AG04450 (cell line): ENCODE data around the gene CHCHD4. TPM values are rescaled to one million over a fixed set of nuclear protein-coding genes. Genes with fewer than 3 reads are reported as not detected.

Experiments
- CTCF ChIA-PET: fragments of 300-600, 350-600 bp; formaldehyde crosslinking; extraction: SDS; loops from one replicate; lab custom pipeline; 2022; ENCODE audit warnings: antibody characterized with exemption, inconsistent platforms; lab: Charles Lee
- POLR2A ChIA-PET: fragments of 350-600 bp; formaldehyde crosslinking; extraction: SDS; loops from one replicate; lab custom pipeline; 2021; ENCODE audit warnings: antibody characterized with exemption, inconsistent platforms; lab: Yijun Ruan, JAX
- DNase-seq: peaks from one replicate; pipeline ENCODE4 v3.0.0-alpha.2; 2011; ENCODE audit warnings: low read depth, low spot score
- H3K27ac ChIP-seq: one replicate; pipeline ENCODE4 v1.5.1; 2012; ENCODE audit warnings: low read depth, low read length, control low read depth
- H3K27me3 ChIP-seq: one replicate; pipeline ENCODE4 v1.6.0; 2012; ENCODE audit warnings: low read length; ENCODE audit not compliant: control insufficient read depth, insufficient read depth
- H3K4me3 ChIP-seq: 2 replicates; pipeline ENCODE4 v1.5.1; 2011; ENCODE audit warnings: mild to moderate bottlenecking, low read depth, low read length, control low read depth
- H3K9me3 ChIP-seq: 2 replicates; pipeline ENCODE4 v1.5.1; 2012; ENCODE audit warnings: low read length; ENCODE audit not compliant: control insufficient read depth, insufficient read depth
- CTCF ChIP-seq: IDR thresholded peaks from 2 replicates; pipeline ENCODE4 v1.5.1; 2011; ENCODE audit warnings: low read depth, low read length, control low read depth, inconsistent platforms
- polyA plus RNA-seq: library from polyadenylated mRNA; depleted of rRNA; stranded (reverse); fragments of >200 nt; gene quantifications from 2 replicates; pipeline ENCODE4 v1.2.3, GENCODE V29; 2011

Gene CHCHD4
- polyA plus RNA-seq, 1 experiment, result 11.4 TPM

- POLR2A ChIA-PET, result no interaction called here
These were observed 6.0 kb upstream of the CHCHD4 start for GRCh38 chr3:14130707-14131106.

GRCh38 chr3:14130230-14130629 lies 5.6 kb upstream of the CHCHD4 start:
- H3K4me3 ChIP-seq, result no peak overlapping the region
- H3K9me3 ChIP-seq, result peaks cover 3% of the 10 kb centered on the region; the same call in 1 of the 2 replicates
- H3K27ac ChIP-seq, result no peak overlapping the region
- ChIA-PET POLR2A (no interaction called here), CTCF (no interaction called here)
- no peak for TF ChIP-seq CTCF
- H3K27me3 ChIP-seq, result no peaks in the 10 kb centered on the region
- DNase-seq, result no peak

More at GRCh38 chr3:14130707-14131106, 6.0 kb upstream of the CHCHD4 start:
- no peaks in the 10 kb centered on the region for H3K9me3 ChIP-seq
- H3K27ac ChIP-seq, result no peak overlapping the region
- TF ChIP-seq CTCF, result no peak
- H3K4me3 ChIP-seq, result no peak overlapping the region
- H3K27me3 ChIP-seq, result no peaks in the 10 kb centered on the region
- CTCF ChIA-PET, result no interaction called here
- DNase-seq, result no peak

- H3K27me3 ChIP-seq, result no peaks in the 10 kb centered on the region
- POLR2A ChIA-PET, result no interaction called here
- TF ChIP-seq CTCF, result no peak
- H3K4me3 ChIP-seq, result no peak overlapping the region
- CTCF ChIA-PET, result no interaction called here
- peaks cover 6% of the 10 kb centered on the region; the same call in 1 of the 2 replicates for H3K9me3 ChIP-seq
- no peak overlapping the region for H3K27ac ChIP-seq
- no peak for DNase-seq
These were observed 4.6 kb upstream of the CHCHD4 start for GRCh38 chr3:14129296-14129695.

GRCh38 chr3:14128724-14129123 lies 4.1 kb upstream of the CHCHD4 start:
- DNase-seq, result no peak
- CTCF ChIA-PET, result no interaction called here
- no peak overlapping the region for H3K4me3 ChIP-seq
- TF ChIP-seq CTCF, result no peak
- POLR2A ChIA-PET, result no interaction called here
- no peak overlapping the region for H3K27ac ChIP-seq
- H3K9me3 ChIP-seq, result peaks cover 6% of the 10 kb centered on the region; the same call in 1 of the 2 replicates
- no peaks in the 10 kb centered on the region for H3K27me3 ChIP-seq

GRCh38 chr3:14127516-14128161 lies 3.0 kb upstream of the CHCHD4 start:
- Histone ChIP-seq H3K9me3 (peaks cover 6% of the 10 kb centered on the region; the same call in 1 of the 2 replicates), H3K4me3 (no peak overlapping the region), H3K27me3 (no peaks in the 10 kb centered on the region), H3K27ac (no peak overlapping the region)
- ChIA-PET POLR2A (interaction anchor here (0.7 to 0.9 kb wide), 2 partner anchors 9 to 51 kb away, joined by 3 to 4 read pairs; partner anchors contain the start of genes LSM3 and XPC), CTCF (interaction anchor here (0.9 to 1.6 kb wide), 2 partner anchors 76 to 470 kb away, joined by 3 to 6 read pairs; no protein-coding TSS in a partner anchor)
- TF ChIP-seq CTCF, result no peak
- no peak for DNase-seq
